ENCODE data around the gene GRK5. TPM values are rescaled to one million over a fixed set of nuclear protein-coding genes. Genes with fewer than 3 reads are reported as not detected.
"Not testable (repeated sequence)": the region's sequence is repeated elsewhere in the genome, so short reads cannot be mapped to it uniquely, and the experiment has no call there.

Gene GRK5
- total RNA-seq, 1 donor from 2014 or later = 54.1 TPM

GRCh38 chr10:119215371-119215770 lies 8.0 kb downstream of the GRK5 start:
- intact Hi-C loops (cut with DNase I) = no loop called here
- DNase-seq (ENCODE audit: low spot score) = no peak
- no peak for ATAC-seq

GRCh38 chr10:119216127-119216526 lies 8.8 kb downstream of the GRK5 start:
- ATAC-seq (peak; percentile 11), DNase-seq (ENCODE audit: low spot score) (no peak)
- intact Hi-C loops (cut with DNase I) = no loop called here

- ATAC-seq = no peak
- no peak for DNase-seq (ENCODE audit: low spot score)
- intact Hi-C loops (cut with DNase I) = no loop called here
These were observed 10.0 kb downstream of the GRK5 start for GRCh38 chr10:119217401-119217800.

- ATAC-seq (peak; percentile 43), DNase-seq (ENCODE audit: low spot score) (no peak)
- intact Hi-C loops (cut with DNase I) = no loop called here
These were observed 10.7 kb downstream of the GRK5 start for GRCh38 chr10:119217991-119218490.

- ATAC-seq = no peak
- DNase-seq (ENCODE audit: low spot score) = no peak
- intact Hi-C loops (cut with DNase I) = no loop called here
These were observed 12.5 kb downstream of the GRK5 start for GRCh38 chr10:119219871-119220270.

GRCh38 chr10:119221201-119221600 lies 13.8 kb downstream of the GRK5 start:
- no peak for DNase-seq (ENCODE audit: low spot score)
- intact Hi-C loops (cut with DNase I) = no loop called here
- ATAC-seq = peak; percentile 33

- intact Hi-C loops (cut with DNase I) = no loop called here
- no peak for DNase-seq (ENCODE audit: low spot score)
- no peak for ATAC-seq
These were observed 14.3 kb downstream of the GRK5 start for GRCh38 chr10:119221666-119222065.

- intact Hi-C loops (cut with DNase I) = no loop called here
- ATAC-seq (peak; percentile 43), DNase-seq (ENCODE audit: low spot score) (no peak)
These were observed 15.2 kb downstream of the GRK5 start for GRCh38 chr10:119222537-119222936.

- intact Hi-C loops (cut with DNase I) = no loop called here
- DNase-seq (ENCODE audit: low spot score) (no peak), ATAC-seq (peak; percentile 7)
These were observed 15.6 kb downstream of the GRK5 start for GRCh38 chr10:119222966-119223386.

- DNase-seq (ENCODE audit: low spot score) (no peak), ATAC-seq (no peak)
- intact Hi-C loops (cut with DNase I) = no loop called here
These were observed 17.8 kb downstream of the GRK5 start for GRCh38 chr10:119225083-119225658.

GRCh38 chr10:119227825-119228224 lies 20.5 kb downstream of the GRK5 start:
- DNase-seq (ENCODE audit: low spot score) = no peak
- ATAC-seq = no peak
- intact Hi-C loops (cut with DNase I) = no loop called here

GRCh38 chr10:119231654-119232053 lies 24.3 kb downstream of the GRK5 start:
- ATAC-seq (no peak), DNase-seq (ENCODE audit: low spot score) (no peak)
- intact Hi-C loops (cut with DNase I) = no loop called here

- ATAC-seq; DNase-seq (ENCODE audit: low spot score); intact Hi-C loops (cut with DNase I): not testable (repeated sequence)
These were observed 25.1 kb downstream of the GRK5 start for GRCh38 chr10:119232439-119232838.

- no peak for ATAC-seq
These were observed 25.9 kb downstream of the GRK5 start for GRCh38 chr10:119233123-119233820.

GRCh38 chr10:119233821-119234220 lies 26.4 kb downstream of the GRK5 start:
- DNase-seq (ENCODE audit: low spot score) = no peak
- intact Hi-C loops (cut with DNase I) = no loop called here
- peak; percentile 16 for ATAC-seq

More at GRCh38 chr10:119233123-119233820, 25.9 kb downstream of the GRK5 start:
- DNase-seq (ENCODE audit: low spot score) = no peak
- intact Hi-C loops (cut with DNase I) = no loop called here

GRCh38 chr10:119235356-119235755 lies 28.0 kb downstream of the GRK5 start:
- DNase-seq (ENCODE audit: low spot score) = no peak
- intact Hi-C loops (cut with DNase I) = no loop called here
- ATAC-seq = no peak

GRCh38 chr10:119237722-119238436 lies 30.5 kb downstream of the GRK5 start:
- ATAC-seq = no peak
- intact Hi-C loops (cut with DNase I) = no loop called here
- no peak for DNase-seq (ENCODE audit: low spot score)

- intact Hi-C loops (cut with DNase I) = no loop called here
- DNase-seq (ENCODE audit: low spot score) (no peak), ATAC-seq (peak; percentile 14)
These were observed 31.2 kb downstream of the GRK5 start for GRCh38 chr10:119238577-119238976.

GRCh38 chr10:119239015-119239414 lies 31.6 kb downstream of the GRK5 start:
- intact Hi-C loops (cut with DNase I); DNase-seq (ENCODE audit: low spot score): not testable (repeated sequence)
- peak; percentile 55 for ATAC-seq

- intact Hi-C loops (cut with DNase I); DNase-seq (ENCODE audit: low spot score); ATAC-seq: not testable (repeated sequence)
These were observed 32.3 kb downstream of the GRK5 start for GRCh38 chr10:119239630-119240029.

All from sciatic nerve (tissue), 2 donors.